T-helper 1 cell (primary cell): Measurements from ENCODE around the gene PLA1A.

Experiments used
- DNase-seq, 5 donors: peaks; one replicate each; pipeline ENCODE4 v3.0.0-alpha.2; 2012 to 2020

Gene PLA1A

DNA sequence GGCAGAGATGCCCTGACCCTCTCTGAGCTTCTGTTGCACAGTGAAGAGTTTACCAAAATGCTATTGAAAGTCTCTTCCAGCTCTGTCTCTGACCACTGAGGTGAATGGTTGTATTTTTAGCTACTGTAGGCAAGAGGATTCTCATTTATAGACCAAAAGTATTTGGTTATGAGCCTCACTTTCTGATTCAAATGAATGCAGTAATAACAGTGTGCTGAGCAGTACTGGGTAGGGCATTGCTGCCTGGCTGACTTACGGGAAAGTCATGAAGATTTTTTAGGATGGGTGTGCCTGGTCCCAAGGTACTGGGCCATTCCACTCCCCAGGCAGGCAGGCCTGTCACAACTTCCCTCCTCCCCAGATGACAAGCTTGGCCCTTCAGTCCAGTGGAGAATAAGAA, 15.5 kb downstream of the PLA1A start:
- no peak for DNase-seq

DNA sequence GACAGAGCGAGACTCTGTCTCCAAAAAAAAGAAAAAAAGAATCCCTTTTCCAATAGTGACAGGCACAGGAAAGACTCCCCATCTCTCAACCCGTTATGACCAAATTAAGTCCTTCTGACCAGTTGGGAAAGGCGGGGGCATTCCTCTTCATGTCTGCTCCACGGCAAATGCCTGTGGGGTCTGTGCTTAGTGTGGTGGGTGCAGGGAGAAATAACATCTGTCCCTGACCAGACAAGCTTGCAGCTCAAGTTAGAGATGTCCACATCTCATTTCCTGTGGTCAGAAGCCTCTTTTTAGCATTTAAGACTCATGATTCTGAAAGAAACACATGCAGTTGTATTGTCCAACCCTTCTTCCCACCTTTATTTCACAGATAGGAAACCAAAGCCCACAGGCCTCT, 16.2 kb downstream of the PLA1A start:
- DNase-seq, result no peak

DNA sequence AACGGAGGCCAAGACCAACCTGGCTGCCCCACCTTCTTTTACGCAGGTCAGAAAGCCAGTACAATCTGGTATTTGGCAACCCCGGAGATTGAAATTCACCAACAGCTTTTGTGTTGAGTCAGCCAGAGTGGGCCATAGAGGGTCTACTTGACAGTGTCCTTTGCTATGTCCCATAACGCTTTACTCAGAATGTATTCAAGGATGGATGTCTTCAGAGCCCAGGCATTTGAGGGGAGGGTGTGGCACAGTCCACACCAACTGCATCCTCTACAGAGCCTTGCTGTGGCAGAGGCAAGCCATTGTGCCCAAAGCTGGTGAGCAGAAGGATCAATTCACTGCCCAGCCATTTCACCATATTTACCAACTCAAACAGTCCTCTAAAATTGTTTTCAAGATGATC, 18.4 kb downstream of the PLA1A start:
- no peak for DNase-seq

DNA sequence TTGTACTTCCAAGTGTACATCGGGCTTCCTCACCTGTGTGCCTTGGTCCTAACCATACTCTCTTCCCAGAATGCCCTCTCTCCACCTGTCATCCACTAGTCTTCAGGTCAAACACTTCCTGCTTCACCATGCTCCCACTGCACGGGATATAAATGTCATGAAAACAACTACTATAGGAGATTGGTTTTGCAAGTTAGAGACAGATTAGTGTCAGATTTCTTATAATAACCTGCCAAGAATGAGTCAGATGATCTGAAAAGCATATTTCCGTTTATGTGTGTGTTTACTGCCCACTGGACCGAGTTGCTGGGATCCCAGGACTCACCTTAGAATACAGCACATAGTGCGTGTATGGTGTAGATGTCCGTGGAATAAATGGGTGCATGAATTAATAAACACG, 21.4 kb downstream of the PLA1A start:
- DNase-seq, result no peak

DNA sequence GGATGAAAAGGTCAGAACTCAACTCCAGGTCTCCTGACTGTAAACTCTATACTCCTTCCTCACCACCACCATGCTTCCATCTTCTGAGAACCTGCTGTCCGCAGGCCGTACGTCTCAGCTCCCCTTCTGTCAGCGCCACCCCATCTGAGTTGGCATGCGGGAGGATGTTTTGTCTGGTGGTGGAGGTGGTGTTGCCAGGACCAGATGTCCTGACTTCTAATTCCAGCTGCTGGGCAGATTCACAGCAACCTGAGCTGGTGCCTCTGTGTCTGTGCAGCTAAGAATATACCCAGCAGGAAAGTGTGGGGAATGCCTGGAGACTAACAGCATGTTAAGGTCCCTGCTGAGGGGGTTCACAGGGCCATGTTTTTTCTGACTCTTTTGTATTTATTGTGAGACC, 23.2 kb downstream of the PLA1A start:
- no peak for DNase-seq

DNA sequence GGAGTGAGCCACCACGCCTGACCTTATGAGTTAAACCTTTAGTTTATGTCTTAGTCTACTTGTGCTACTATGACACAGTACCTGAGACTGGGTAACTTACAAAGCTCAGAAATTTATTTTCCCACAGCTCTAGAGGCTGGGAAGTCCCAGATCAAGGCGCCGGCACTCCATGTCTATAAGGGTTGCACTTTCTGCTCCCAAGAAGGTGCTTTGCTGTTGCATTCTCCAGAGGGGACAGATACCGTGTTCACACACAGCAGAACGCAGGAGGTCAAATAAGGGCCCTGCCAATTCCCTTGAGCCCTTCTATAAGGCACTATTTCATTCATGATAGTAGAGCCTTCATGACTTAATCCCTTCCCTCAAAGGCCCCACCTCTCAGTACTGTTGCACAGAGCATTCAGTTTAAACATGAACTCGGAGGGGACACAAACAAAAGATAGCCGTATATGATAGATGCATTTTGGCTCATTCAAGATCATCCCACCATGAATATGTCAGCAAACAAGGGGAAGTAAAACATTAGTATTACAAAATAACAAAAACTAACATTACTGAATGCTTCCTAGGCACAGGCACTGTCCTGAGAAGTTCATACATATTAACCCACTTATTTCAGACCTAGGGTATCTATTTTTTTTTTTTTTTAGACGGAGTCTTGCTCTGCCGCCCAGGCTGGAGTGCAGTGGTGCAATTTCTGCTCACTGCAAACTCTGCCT, 26.5 kb downstream of the PLA1A start:
- no peak for DNase-seq

DNA sequence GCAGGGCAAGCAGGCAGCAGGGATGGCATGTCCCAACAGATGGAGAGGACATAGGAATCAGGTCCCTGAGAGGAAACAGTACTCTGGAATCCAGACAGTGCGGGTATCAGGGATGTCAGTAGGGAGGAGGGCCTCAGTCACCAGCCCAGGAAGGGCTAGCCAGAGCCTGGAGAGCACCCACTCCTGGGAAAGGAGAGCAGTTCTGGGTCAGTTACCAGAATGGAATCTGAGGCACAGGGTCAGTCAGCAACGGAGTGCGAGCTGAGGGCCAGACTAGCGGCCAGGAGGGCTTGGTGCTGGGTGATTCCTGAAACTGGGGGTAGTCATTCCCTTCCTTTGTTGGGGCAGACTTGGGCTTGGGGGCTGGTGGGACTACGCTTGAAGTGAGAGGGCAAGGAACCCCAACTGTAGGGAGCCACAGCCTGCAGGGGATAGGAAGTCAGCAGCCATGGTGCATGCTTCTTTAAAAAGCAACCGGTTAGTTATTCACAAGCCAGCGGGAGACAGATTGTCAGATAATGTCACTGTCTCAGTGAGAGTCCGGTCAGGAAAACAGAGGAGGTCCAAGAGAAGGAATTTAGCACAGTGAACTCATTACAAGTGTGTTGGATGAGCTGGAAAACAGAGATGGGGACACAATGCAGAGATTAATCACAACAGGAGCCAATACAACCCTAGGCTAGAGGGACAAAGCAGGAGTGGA, 27.9 kb downstream of the PLA1A start:
- DNase-seq, result no peak

DNA sequence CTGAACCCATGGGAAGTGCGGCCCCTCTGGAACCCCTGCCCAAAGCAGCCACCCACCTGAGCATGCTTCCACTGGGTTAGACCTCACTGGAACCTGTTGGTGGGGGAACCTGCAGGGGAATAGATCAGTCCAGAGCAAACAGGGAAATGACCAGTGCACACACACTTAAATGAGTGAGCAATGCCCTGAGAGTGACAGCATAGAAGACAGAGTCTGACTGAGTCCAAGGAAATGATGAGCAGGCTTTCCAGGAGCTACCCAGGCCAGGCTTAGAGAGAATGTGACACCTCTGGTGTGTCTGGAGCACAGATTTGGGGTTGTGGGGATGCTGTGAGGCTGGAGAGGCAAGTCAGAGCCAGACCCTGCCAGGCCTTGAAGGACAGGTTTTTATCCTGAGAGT, 28.5 kb downstream of the PLA1A start:
- no peak for DNase-seq

DNA sequence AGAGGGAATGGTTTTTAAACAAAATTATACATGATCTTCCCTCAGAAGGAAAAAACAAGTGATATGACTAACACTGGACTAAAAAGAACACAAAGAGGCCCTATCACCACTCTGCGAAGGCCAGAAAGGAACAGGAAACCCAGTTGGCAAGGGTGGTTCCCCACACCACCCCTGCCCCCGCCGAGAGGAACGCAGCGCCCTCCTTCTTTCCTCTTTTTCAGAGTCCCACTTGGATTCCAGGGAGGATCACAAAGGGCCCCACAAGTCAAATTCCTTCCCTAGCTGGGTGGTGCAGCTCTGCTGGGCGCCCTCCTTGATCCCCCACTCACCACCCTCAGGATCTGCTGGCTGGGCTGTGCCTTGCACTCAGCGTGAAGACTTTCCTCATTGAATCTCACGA, 29.8 kb downstream of the PLA1A start:
- DNase-seq, result peak in 1 of 5 donors; percentile 19

DNA sequence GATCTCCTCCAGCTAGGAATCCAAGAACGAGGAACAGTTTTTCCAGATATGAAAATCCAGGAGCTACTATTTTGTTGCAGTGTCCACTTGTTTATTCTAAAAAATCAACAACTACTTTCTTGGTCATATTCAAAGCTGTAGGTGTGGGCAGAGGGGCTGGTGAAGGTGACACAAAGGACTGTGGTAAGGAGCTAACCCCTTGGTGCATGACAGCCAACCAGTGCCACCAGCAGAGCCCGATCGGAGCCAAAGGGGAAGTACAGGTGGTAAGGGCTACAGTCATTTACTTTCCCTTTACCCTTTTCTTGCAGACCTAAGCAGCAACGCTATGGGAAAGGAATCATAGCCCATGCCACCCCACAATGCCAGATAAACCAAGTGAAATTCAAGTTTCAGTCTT, 30.7 kb downstream of the PLA1A start:
- peak in 1 of 5 donors; percentile 35 for DNase-seq

DNA sequence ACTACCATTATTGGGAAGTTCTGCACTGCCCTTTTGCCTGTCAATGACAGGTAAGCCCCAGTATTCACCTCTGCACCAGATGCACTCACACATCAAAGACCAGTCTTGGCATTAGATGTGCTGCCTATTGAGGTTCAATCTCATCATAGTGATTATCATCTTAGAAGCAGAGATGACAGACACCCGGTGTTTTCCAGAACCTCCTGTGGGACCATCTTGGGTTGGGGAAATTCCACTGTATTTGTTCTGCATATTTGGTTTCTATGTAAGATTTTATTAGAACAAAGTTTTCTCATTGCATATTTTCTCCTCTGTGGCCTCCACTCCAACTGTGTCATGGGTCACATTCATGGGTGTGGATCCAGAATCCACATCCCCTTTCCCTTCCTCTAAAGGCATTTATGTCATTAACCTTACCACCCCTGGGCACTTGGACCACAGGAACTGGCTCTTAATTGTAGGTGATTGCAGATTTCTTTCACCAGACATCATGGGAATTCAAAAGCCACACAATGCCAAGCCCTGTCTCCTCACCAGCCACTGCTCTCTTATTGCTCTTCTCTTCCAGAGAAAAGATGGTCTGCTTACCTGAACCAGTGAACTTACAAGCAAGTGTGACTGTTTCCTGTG, 31.2 kb downstream of the PLA1A start:
- DNase-seq, result no peak

DNA sequence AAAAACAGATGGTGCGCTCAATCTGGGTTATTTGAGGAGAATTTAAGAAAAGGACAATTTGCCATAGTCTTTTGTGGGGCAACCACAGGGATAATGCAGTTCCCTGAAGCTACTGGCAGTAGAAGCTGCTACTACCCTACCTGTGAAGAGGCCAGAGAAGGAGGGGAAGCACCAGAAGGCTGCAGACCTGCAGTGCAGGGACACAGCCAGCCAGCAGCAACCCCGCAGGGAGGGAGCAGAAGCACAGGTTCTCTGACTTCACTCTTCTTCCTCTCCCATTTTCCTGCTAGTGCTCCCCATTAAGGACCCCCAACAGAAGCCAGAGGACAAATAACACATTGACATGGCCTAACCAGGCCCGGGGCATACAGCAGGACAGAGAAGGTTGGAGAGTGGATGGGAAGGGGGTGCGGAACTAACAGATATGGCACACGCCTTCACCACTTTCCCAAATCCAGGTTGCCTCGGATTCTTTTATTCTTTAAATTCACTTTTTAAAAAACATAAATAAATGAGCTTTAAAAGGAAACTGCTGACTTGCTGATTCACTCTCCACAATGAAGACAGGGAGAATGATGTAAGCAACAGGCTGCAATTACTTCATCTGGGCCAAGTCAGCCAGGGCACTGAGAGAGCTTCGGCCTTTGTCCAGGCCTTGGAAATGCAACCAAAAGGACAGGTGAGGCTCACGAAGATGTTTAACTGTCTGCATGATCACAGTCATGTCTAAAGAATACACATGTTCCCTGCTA, 32.6 kb downstream of the PLA1A start:
- DNase-seq, result peak in 1 of 5 donors; percentile 12

DNA sequence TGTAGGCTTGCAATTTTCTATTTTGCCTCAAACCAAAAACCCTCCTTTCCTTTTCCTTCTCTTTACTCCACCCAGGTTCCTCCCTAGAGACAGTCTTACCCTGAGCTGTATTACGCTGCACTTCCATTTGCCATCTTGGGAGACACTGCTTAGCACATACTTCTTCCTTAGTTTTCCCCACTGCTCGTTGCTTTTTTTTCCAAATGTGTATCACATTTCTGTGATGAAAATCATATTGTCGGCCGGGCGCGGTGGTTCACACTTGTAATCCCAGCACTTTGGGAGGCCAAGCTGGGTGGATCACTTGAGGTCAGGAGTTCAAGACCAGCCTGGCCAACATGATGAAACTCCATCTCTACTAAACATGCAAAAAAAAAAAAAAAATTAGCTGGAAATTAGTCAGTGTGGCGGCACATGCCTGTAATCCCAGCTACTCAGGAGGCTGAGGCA, 33.2 kb downstream of the PLA1A start:
- DNase-seq, result no peak

DNA sequence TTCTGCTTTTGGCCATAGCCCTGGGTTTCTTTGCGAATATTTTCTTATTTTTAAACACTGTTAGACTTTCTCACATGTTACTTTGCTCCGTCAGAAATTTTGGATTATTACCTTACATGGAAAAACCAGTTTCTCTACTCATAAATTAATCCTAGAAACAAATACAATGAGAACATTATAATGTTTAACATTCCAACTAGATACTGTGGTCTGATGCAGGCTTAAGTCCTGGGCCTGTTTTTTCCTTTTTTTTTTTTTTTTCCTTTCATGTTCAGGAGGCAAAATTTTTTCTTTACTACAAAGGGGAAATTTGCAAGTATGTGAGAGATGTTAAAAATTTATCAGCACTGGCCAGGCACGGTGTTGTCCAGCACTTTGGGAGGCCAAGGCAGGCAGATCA, 33.8 kb downstream of the PLA1A start:
- no peak for DNase-seq

DNA sequence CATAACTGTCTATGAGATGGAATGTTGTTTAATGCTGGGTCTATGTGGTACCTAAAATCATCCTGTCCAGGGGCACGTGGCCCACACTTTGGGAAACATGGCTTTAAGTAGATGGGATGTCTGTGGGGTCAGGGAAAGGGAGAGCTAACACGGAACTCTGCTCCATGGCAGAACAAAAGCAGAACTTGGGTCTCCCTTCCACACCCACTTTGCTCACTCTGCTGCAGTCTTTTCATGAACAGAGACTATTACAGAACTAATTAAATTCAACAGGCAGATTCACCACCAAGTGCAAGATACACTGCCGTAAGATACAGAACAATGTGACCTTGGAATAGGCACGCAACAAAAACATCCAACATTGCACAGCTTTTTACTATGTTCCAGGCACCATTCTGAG, 34.5 kb downstream of the PLA1A start:
- DNase-seq, result no peak

DNA sequence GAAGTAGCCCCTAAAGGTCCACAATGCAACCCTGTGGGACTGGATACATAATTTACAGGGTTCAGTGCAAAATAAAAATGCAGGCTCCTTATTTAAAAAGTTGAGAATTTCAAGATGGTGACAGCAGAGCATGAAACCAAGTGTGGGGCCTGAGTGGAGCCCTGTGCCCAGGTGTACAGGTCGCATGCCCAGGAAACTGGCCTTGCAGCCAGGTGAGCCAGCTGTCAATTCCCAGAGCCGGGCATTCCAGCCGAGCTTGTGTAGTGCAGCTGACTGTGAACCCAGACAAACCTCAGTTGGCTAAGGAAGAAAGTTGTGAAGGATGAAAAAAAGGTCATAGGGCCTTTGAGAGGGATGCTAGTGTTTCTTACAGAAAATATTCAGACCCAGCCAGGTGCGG, 35.1 kb downstream of the PLA1A start:
- no peak for DNase-seq

DNA sequence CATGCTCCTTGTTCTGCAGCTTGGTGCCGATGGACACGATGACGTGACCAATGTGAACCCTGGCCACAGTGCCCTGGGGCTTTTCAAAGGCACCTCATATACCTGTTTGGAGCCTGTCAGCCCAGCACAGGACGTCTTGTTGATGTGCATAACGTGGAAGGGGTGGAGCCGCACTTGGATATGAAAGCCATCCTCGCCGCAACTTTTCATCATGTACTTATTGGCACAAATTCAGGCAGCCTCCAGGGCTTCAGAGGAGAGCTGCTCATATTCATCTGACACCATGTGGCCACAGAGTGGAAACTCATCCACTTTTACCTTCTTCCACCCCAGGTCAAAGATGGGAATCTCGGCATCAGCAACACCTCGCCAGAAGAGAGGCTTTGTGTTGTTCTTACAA, 38.0 kb downstream of the PLA1A start:
- DNase-seq, result no peak

DNA sequence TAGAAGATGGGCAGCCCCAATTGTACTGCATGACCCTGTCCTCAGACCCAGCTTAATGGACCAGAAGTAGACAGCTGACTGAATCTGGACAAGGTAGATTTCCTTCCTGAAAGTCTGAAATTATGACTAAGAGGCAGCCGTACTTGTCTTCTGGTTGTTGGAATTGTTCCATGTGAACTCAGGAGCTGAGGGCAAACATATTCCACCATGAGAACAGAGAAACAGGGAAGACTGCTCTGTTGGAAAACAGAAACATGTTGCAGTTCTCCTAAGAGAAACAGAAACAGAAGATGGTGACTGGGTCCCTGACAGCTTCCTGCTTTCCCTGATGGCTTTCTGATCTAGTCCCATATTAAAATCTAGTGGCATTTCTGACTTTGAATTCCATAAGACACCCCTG, 38.6 kb downstream of the PLA1A start:
- no peak for DNase-seq

DNA sequence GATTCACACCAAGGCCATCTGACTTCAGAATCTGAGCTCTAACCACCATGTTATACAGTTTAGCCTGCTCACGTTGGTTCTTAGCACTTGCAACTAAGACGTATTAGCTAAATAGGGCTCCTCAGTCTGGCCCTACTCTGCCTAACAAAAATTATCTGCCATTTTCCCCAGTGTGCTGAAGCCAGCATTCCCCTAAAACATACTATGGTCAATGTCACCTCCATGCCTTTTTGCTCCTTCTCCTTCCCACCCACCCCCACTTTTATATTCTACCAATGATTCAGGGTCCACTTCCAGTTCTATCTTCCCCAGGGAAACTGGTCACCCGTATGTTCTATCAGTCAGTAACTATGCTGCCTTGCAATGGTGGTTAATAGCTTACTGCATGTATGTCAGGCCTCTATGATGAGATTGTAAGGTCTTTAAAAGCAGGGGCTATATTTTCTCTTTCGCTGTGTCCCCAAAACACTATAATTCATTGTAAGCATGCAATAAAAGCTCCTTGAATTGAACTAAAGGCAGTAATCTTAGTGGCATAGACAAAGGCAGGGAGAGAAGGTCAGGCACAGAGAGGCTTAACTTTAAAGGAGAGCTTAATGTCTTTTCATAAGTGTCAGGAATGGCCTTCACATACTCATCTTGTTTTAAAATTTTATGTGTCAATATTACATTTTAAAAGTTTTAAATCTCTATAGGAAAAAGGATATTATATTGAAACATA, 39.4 kb downstream of the PLA1A start:
- no peak for DNase-seq

DNA sequence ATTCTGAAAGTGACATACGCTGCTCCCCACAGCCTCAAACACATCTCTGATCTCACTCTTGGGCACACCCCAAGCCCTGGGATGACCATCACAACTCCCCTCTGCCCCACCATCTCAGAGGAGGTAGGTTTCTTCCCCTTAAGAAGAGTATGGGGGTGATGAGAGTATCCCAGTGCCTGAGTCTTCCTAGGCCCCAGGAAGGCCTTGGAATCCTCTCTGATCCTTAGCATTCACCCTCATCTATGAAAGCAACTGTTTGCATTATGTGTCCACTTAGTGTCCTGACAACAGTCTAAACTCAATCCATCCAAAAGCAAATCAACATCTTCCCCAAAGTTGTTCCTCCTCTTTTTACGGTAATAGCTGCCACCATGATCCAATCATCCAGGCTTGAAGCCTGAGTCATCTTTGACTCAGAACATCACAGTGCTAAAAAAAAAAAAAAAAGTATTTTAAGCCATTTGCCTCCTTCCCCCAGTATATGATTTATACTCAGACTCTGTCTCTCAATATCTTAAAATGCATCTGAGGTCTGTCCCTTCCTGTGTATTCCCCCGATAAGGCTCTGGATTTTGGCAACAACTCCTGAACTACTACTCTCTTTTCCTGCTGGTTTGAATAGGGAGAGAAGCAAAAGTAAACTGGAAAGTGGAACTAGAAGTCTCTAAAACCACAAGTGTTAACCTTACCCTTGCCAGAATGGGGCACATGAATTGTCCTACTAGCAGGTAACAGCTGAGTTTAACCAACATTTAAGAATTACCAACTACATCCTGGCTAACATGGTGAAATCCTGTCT, 40.2 kb downstream of the PLA1A start:
- peak in 1 of 5 donors; percentile 63 for DNase-seq

DNA sequence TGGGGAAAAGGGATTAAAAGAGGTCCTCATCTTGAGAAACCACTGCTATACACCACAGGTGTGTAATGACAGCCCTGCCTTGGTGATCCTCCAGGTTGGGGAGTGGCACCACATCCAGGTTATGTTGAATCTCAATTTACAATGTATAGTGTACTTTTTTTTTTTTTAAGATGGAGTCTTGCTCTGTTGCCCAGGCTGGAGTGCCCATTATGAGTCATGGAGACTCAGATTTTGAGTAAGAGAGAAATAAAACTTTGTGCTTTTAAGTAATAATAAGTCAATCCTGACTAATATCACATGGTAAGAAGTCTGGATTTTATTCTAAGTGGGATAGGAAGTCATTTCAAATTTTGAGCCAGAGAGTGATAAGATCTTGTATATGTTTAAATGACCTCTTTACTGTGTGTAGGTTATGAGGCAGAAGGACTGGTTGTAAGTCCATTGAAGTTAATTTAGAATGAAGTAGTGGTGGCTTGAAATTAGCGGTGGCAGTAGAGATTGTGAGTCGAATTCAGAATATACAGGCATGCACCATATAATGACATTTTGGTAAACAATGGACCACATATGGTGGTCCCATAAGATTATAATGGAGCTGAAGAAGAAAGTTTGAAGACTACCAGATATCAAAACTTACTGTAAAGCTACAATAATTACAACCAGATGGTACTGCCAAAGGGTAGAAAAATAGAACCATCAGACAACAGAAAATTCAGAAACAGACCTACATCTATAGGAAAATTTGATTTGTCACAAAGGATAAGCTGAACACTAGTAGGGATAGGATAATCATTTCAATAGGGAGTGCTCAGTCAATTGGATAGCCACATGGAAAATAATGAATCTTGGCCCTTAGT, 42.0 kb downstream of the PLA1A start:
- peak in 1 of 5 donors; percentile 66 for DNase-seq
